ENCODE data around the gene CYP1A2.
"Not testable (repeated sequence)": the region's sequence is repeated elsewhere in the genome, so short reads cannot be mapped to it uniquely, and the experiment has no call there.

Gene CYP1A2

GRCh38 chr15:74748322-74748946 lies at the start of gene CYP1A2:
Gene CYP1A2, plus strand, starts transcription at chr15:74748845. Its CDS starts 894 bp downstream, at chr15:74749739.
- no peak for DNase-seq

GRCh38 chr15:74709011-74709410 lies 39.6 kb upstream of the CYP1A2 start:
- no peak for DNase-seq

GRCh38 chr15:74709892-74710291 lies 38.8 kb upstream of the CYP1A2 start:
- DNase-seq = no peak

GRCh38 chr15:74710319-74711094 lies 38.1 kb upstream of the CYP1A2 start:
- DNase-seq = no peak

GRCh38 chr15:74712311-74712710 lies 36.3 kb upstream of the CYP1A2 start:
- DNase-seq = no peak

- no peak for DNase-seq
Measured at GRCh38 chr15:74716651-74717050, 32.0 kb upstream of the CYP1A2 start.

GRCh38 chr15:74722591-74722990 lies 26.1 kb upstream of the CYP1A2 start:
- DNase-seq = no peak

GRCh38 chr15:74723187-74723586 lies 25.5 kb upstream of the CYP1A2 start:
- no peak for DNase-seq

- DNase-seq = no peak
Measured at GRCh38 chr15:74723754-74724334, 24.8 kb upstream of the CYP1A2 start.

GRCh38 chr15:74724570-74725224 lies 23.9 kb upstream of the CYP1A2 start:
- no peak for DNase-seq

GRCh38 chr15:74725225-74725774 lies 23.3 kb upstream of the CYP1A2 start, which contains the start of gene CYP1A1:
Gene CYP1A1, minus strand, starts transcription at chr15:74725528. Its CDS starts 2,431 bp downstream, at chr15:74723097.
- DNase-seq = peak; percentile 42

- DNase-seq = peak; percentile 57
Measured at GRCh38 chr15:74725845-74726773, 22.5 kb upstream of the CYP1A2 start.

- DNase-seq = no peak
Measured at GRCh38 chr15:74726774-74727164, 21.9 kb upstream of the CYP1A2 start.

GRCh38 chr15:74727727-74728126 lies 20.9 kb upstream of the CYP1A2 start:
- DNase-seq = no peak

- not testable (repeated sequence) for DNase-seq
Measured at GRCh38 chr15:74728699-74729098, 19.9 kb upstream of the CYP1A2 start.

GRCh38 chr15:74729372-74729771 lies 19.3 kb upstream of the CYP1A2 start:
- DNase-seq = not testable (repeated sequence)

- no peak for DNase-seq
Measured at GRCh38 chr15:74730619-74731316, 17.9 kb upstream of the CYP1A2 start.

GRCh38 chr15:74732846-74733245 lies 15.8 kb upstream of the CYP1A2 start:
- no peak for DNase-seq

- DNase-seq = no peak
Measured at GRCh38 chr15:74733269-74733668, 15.4 kb upstream of the CYP1A2 start.

- DNase-seq = no peak
Measured at GRCh38 chr15:74735305-74735704, 13.3 kb upstream of the CYP1A2 start.

- DNase-seq = not testable (repeated sequence)
Measured at GRCh38 chr15:74738239-74738638, 10.4 kb upstream of the CYP1A2 start.
